ENCODE data around the gene ARID5B.

Gene ARID5B

GRCh38 chr10:62115321-62115720 lies 213.8 kb downstream of the ARID5B start:
- no peak for DNase-seq

GRCh38 chr10:62115842-62116241 lies 214.3 kb downstream of the ARID5B start:
- no peak for DNase-seq

- no peak for DNase-seq
These were observed 215.4 kb downstream of the ARID5B start for GRCh38 chr10:62116896-62117295.

- no peak for DNase-seq
These were observed 219.7 kb downstream of the ARID5B start for GRCh38 chr10:62121187-62121530.

- no peak for DNase-seq
These were observed 226.5 kb downstream of the ARID5B start for GRCh38 chr10:62127975-62128374.

GRCh38 chr10:62130948-62131347 lies 229.4 kb downstream of the ARID5B start:
- no peak for DNase-seq

GRCh38 chr10:62131724-62132123 lies 230.2 kb downstream of the ARID5B start:
- DNase-seq = no peak

- DNase-seq = no peak
These were observed 232.1 kb downstream of the ARID5B start for GRCh38 chr10:62133618-62134017.

GRCh38 chr10:62136931-62137330 lies 235.4 kb downstream of the ARID5B start:
- DNase-seq = no peak

All from NCI-H526 treated with DMSO at 0.1 percent for 48 hours (cell line).